H1 (cell line): ENCODE measurements around the gene RFFL. TPM values are rescaled to one million over a fixed set of nuclear protein-coding genes. Genes with fewer than 3 reads are reported as not detected.

Source experiments
- CTCF ChIA-PET: fragments of 300-600 bp; sonication (Branson Sonifier 250); formaldehyde crosslinking; loops from one replicate; lab custom pipeline; 2021; ENCODE audit not compliant: partially characterized antibody; lab: Charles Lee
- POLR2A ChIA-PET: fragments of 300-600 bp; sonication (Branson Sonifier 250); formaldehyde crosslinking; loops from one replicate; lab custom pipeline; 2021; ENCODE audit warnings: inconsistent platforms; ENCODE audit not compliant: partially characterized antibody; lab: Charles Lee
- DNase-seq, 2 experiments: peaks; one replicate each; pipeline versions ENCODE4 v3.0.0 to v3.0.0-alpha.2; 2010 to 2022; ENCODE audit warnings: low spot score in 2 of 2, low read depth in 1 of 2, mixed read lengths in 1 of 2
- FAIRE-seq: peaks from 2 replicates; lab custom pipeline; 2011; peaks lifted over from hg19 to GRCh38; lab: Jason Lieb, UNC
- H2AFZ ChIP-seq: 2 replicates; pipeline ENCODE4 v1.8.1; 2012; ENCODE audit warnings: low read length, inconsistent platforms
- H2AK5ac ChIP-seq: 2 replicates; pipeline ENCODE4 v1.6.1; 2013; ENCODE audit warnings: low read depth, low read length
- H2BK120ac ChIP-seq: replicated peaks from 2 replicates; pipeline ENCODE3; 2013; ENCODE audit warnings: low read depth, low read length, inconsistent platforms
- H2BK12ac ChIP-seq: 2 replicates; pipeline ENCODE4 v1.6.1; 2013; ENCODE audit warnings: low read depth, low read length
- H2BK15ac ChIP-seq: 2 replicates; pipeline ENCODE4 v1.6.1; 2013; ENCODE audit warnings: low read length
- H2BK20ac ChIP-seq: 2 replicates; pipeline ENCODE4 v1.6.1; 2013; ENCODE audit warnings: low read length
- H2BK5ac ChIP-seq: 2 replicates; pipeline ENCODE4 v1.6.1; 2013; ENCODE audit warnings: low read depth, low read length
- H3K14ac ChIP-seq: 2 replicates; pipeline ENCODE4 v1.6.1; 2013; ENCODE audit warnings: inconsistent platforms; ENCODE audit not compliant: insufficient read length
- H3K18ac ChIP-seq: 2 replicates; pipeline ENCODE4 v1.6.1; 2013; ENCODE audit warnings: low read length; ENCODE audit errors: extremely low read depth
- H3K23ac ChIP-seq: 2 replicates; pipeline ENCODE4 v1.6.1; 2013; ENCODE audit warnings: inconsistent platforms; ENCODE audit not compliant: insufficient read length
- H3K23me2 ChIP-seq: 2 replicates; pipeline ENCODE4 v1.6.1; 2013; ENCODE audit warnings: low read depth, low read length
- H3K27ac ChIP-seq: 2 replicates; pipeline ENCODE4 v1.6.1; 2011; ENCODE audit warnings: low read depth, low read length, inconsistent platforms
- H3K27me3 ChIP-seq, 4 experiments: replicated peaks in 1 of 4; 1 replicate in 1 of 4; 2 replicates in 3 of 4; pipeline versions ENCODE4 v1.6.1 to v1.8.1; 2011 to 2013; ENCODE audit warnings: low read length in 3 of 4, mild to moderate bottlenecking in 3 of 4, inconsistent platforms in 2 of 4, mixed read lengths in 2 of 4, moderate library complexity in 1 of 4; ENCODE audit not compliant: control insufficient read depth in 3 of 4, insufficient read depth in 3 of 4; ENCODE audit errors: extremely low read depth in 1 of 4
- H3K36me3 ChIP-seq, 4 experiments: 2 replicates each; pipeline versions ENCODE4 v1.6.1 to v1.8.1; 2011 to 2013; ENCODE audit warnings: mild to moderate bottlenecking in 4 of 4, low read length in 3 of 4, moderate library complexity in 2 of 4, control low read depth in 1 of 4, inconsistent platforms in 1 of 4; ENCODE audit not compliant: insufficient read depth in 4 of 4, control insufficient read depth in 2 of 4
- H3K4ac ChIP-seq: replicated peaks from 2 replicates; pipeline ENCODE3; 2013; ENCODE audit warnings: low read length, low read depth, mixed read lengths, inconsistent platforms; ENCODE audit not compliant: insufficient read length
- H3K4me1 ChIP-seq, 4 experiments: replicated peaks in 1 of 4; 1 replicate in 1 of 4; 2 replicates in 3 of 4; pipeline versions ENCODE4 v1.6.1 to v1.8.1; 2011 to 2013; ENCODE audit warnings: low read length in 3 of 4, inconsistent platforms in 2 of 4, mixed read lengths in 1 of 4; ENCODE audit not compliant: insufficient read depth in 4 of 4, control insufficient read depth in 3 of 4
- H3K4me2 ChIP-seq, 2 experiments: 2 replicates each; pipeline versions ENCODE4 v1.6.1 to v1.8.1; 2011 to 2013; ENCODE audit warnings: low read depth in 2 of 2, low read length in 2 of 2, control low read depth in 1 of 2, inconsistent platforms in 1 of 2, mild to moderate bottlenecking in 1 of 2; ENCODE audit not compliant: insufficient read depth in 1 of 2
- H3K4me3 ChIP-seq, 4 experiments: fragments of 200-600, 300-600 bp in 1 of 4; sonication (generic), shearing (Covaris generic), sonication (Bioruptor Twin) in 1 of 4; 2 replicates each; pipeline versions ENCODE4 v1.5.1 to v1.8.1; 2011 to 2016; ENCODE audit warnings: low read length in 4 of 4, low read depth in 3 of 4, control low read depth in 2 of 4, inconsistent platforms in 2 of 4, mild to moderate bottlenecking in 2 of 4, mixed read lengths in 1 of 4, moderate library complexity in 1 of 4; ENCODE audit not compliant: insufficient read depth in 2 of 4; ENCODE audit errors: extremely low read depth in 1 of 4
- H3K56ac ChIP-seq: replicated peaks from 2 replicates; pipeline ENCODE3; 2013; ENCODE audit warnings: low read depth, mild to moderate bottlenecking, mixed read lengths, low read length, inconsistent platforms; ENCODE audit not compliant: insufficient read length
- H3K79me1 ChIP-seq: 2 replicates; pipeline ENCODE4 v1.6.1; 2013; ENCODE audit warnings: low read depth, low read length, control low read depth
- H3K79me2 ChIP-seq, 2 experiments: 2 replicates each; pipeline versions ENCODE4 v1.6.1 to v1.8.1; 2012 to 2013; ENCODE audit warnings: low read length in 2 of 2, mild to moderate bottlenecking in 2 of 2, inconsistent platforms in 1 of 2; ENCODE audit not compliant: insufficient read depth in 2 of 2, control insufficient read depth in 1 of 2
- H3K9ac ChIP-seq, 4 experiments: replicated peaks in 1 of 4; 1 replicate in 1 of 4; 2 replicates in 3 of 4; pipeline versions ENCODE4 v1.6.1 to v1.8.1; 2011 to 2013; ENCODE audit warnings: low read depth in 3 of 4, low read length in 3 of 4, control low read depth in 2 of 4, mild to moderate bottlenecking in 2 of 4, moderate library complexity in 2 of 4, inconsistent platforms in 1 of 4; ENCODE audit errors: extremely low read depth in 1 of 4
- H3K9me3 ChIP-seq, 2 experiments: 2 replicates each; pipeline versions ENCODE4 v1.6.1 to v1.8.1; 2012 to 2013; ENCODE audit warnings: mild to moderate bottlenecking in 2 of 2, moderate library complexity in 2 of 2, control low read depth in 1 of 2, inconsistent platforms in 1 of 2, low read depth in 1 of 2, low read length in 1 of 2, mixed read lengths in 1 of 2; ENCODE audit not compliant: insufficient read depth in 2 of 2
- H4K20me1 ChIP-seq, 2 experiments: replicated peaks in 1 of 2; 2 replicates each; pipeline versions ENCODE3 to v1.8.1; 2011 to 2013; ENCODE audit warnings: inconsistent platforms in 2 of 2, low read length in 2 of 2, mild to moderate bottlenecking in 1 of 2; ENCODE audit not compliant: insufficient read depth in 2 of 2, control insufficient read depth in 1 of 2
- H4K5ac ChIP-seq: 2 replicates; pipeline ENCODE4 v1.6.1; 2013; ENCODE audit warnings: low read length, low read depth, mixed read lengths, inconsistent platforms; ENCODE audit not compliant: insufficient read length
- H4K8ac ChIP-seq: 2 replicates; pipeline ENCODE4 v1.8.0; 2013; ENCODE audit warnings: mild to moderate bottlenecking, moderate library complexity, low read length, inconsistent platforms; ENCODE audit not compliant: insufficient read depth; ENCODE audit errors: extremely low read depth
- H4K91ac ChIP-seq: replicated peaks from 2 replicates; pipeline ENCODE3; 2013; ENCODE audit warnings: low read length, mixed read lengths, inconsistent platforms; ENCODE audit not compliant: insufficient read length
- CHD1 ChIP-seq: IDR thresholded peaks from 2 replicates; pipeline ENCODE4 v1.6.1; 2012; ENCODE audit warnings: low read depth, low read length, improper control_type of control experiment
- EGR1 ChIP-seq: IDR thresholded peaks from 2 replicates; pipeline ENCODE4 v1.6.1; 2011; ENCODE audit warnings: low read depth, low read length, borderline replicate concordance
- POLR2A ChIP-seq, 2 experiments: IDR thresholded peaks; 1 replicate in 1 of 2; 2 replicates in 1 of 2; pipeline ENCODE4 v1.6.1; 2011; ENCODE audit warnings: low read depth in 2 of 2, low read length in 2 of 2, mild to moderate bottlenecking in 2 of 2; ENCODE audit errors: control extremely low read depth in 1 of 2
- RAD21 ChIP-seq, 2 experiments: IDR thresholded peaks in 1 of 2; conservative IDR thresholded peaks in 1 of 2; 2 replicates each; pipeline ENCODE4 v1.6.1; 2011; ENCODE audit warnings: low read depth in 2 of 2, low read length in 2 of 2, improper control_type of control experiment in 1 of 2, inconsistent platforms in 1 of 2, mild to moderate bottlenecking in 1 of 2, moderate library complexity in 1 of 2
- SP1 ChIP-seq: IDR thresholded peaks from 2 replicates; pipeline ENCODE4 v1.6.1; 2011; ENCODE audit warnings: low read depth, low read length
- SP4 ChIP-seq: IDR thresholded peaks from 2 replicates; pipeline ENCODE4 v1.6.1; 2012; ENCODE audit warnings: low read length, inconsistent platforms
- TAF7 ChIP-seq: optimal IDR thresholded peaks from 2 replicates; pipeline ENCODE3; 2011; ENCODE audit warnings: low read depth, mild to moderate bottlenecking, inconsistent platforms, low read length, moderate library complexity, borderline replicate concordance
- ZNF274 ChIP-seq: IDR thresholded peaks from 2 replicates; pipeline ENCODE4 v1.7.0; 2012; ENCODE audit warnings: low read length, borderline replicate concordance; ENCODE audit errors: extremely low read depth
- WGBS, 2 experiments: shearing (Covaris generic) in 1 of 2; methylation state at CpG; one replicate each; pipeline versions ENCODE4 v1.1.6 to v1.1.7; 2013 to 2015; ENCODE audit warnings: low lambda C conversion rate in 2 of 2, mixed read lengths in 2 of 2, inconsistent platforms in 1 of 2, low coverage in 1 of 2, missing lambda C conversion rate in 1 of 2; ENCODE audit not compliant: insufficient replicate concordance in 2 of 2, insufficient coverage in 1 of 2, insufficient read length in 1 of 2; ENCODE audit errors: extremely low coverage in 1 of 2, missing lambda C conversion rate in 1 of 2; 5-methylcytosine and 5-hydroxymethylcytosine counted together
- polyA plus RNA-seq, 7 experiments: library from polyadenylated mRNA; depleted of rRNA in 3 of 7; stranded (reverse) in 5 of 7; unstranded in 2 of 7; fragments of >200 nt in 5 of 7; fragments of 200-250 nt in 2 of 7; gene quantifications; 1 replicate in 5 of 7; 2 replicates in 1 of 7; 4 replicates in 1 of 7; pipeline versions ENCODE4 v1.2.1 to v1.2.3, GENCODE V29; 2011 to 2013; ENCODE audit warnings: missing spikeins in 2 of 7, mixed read lengths in 2 of 7
- total RNA-seq: library from RNA; stranded (reverse); fragmentation: NEBNext Ultra II Directional; extraction: Animal tissue kit (Norgen Biotek cat#: 25700); gene quantifications from 2 replicates; pipeline ENCODE4 v1.2.1, GENCODE V29; 2021

Gene RFFL
- total and polyA plus RNA-seq, 2 of the 8 experiments (the other 6 are each of a cell fraction or from before 2014, with no cell fraction given) = 14.0 to 24.5 TPM

DNA sequence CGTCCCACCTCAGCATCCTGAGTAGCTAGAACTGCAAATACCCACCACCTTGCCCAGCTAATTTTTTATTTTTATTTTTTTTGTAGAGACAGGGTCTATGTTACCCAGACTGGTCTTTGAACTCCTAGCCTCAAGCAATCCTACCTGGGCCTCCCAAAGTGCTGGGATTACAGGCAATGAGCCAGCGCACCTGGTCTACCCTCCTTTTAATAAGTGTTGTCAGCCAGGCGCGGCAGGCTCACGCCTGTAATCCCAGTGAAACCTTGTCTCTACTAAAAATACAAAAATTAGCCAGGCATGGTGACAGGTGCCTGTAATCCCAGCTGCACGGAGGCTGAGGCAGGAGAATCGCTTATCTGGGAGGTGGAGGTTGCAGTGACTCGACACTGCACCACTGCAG lies 19.3 kb downstream of the RFFL start:
- Histone ChIP-seq H4K20me1 (peaks cover 0 to 2% of the 10 kb centered on the region in 2 experiments), H3K23me2 (no peaks in the 10 kb centered on the region; the same call in 1 of the 2 replicates), H3K79me2 (no peaks in the 10 kb centered on the region), H3K79me1 (no peaks in the 10 kb centered on the region), H3K14ac (no peak overlapping the region), H3K9ac (no peak overlapping the region), H2AFZ (no peak overlapping the region), H2BK12ac (no peak overlapping the region), H3K36me3 (no peaks in the 10 kb centered on the region), H2BK15ac (no peak overlapping the region), H3K4ac (no peak overlapping the region), H2BK5ac (no peak overlapping the region), H3K27ac (no peak overlapping the region), H4K91ac (no peak overlapping the region), H4K5ac (no peak overlapping the region), H2BK120ac (no peak overlapping the region), H2AK5ac (no peak overlapping the region), H3K4me3 (no peak overlapping the region), H2BK20ac (no peak overlapping the region), H3K27me3 (no peaks in the 10 kb centered on the region), H3K4me2 (no peak overlapping the region), H4K8ac (no peak overlapping the region), H3K18ac (no peak overlapping the region), H3K9me3 (no peaks in the 10 kb centered on the region), H3K56ac (no peak overlapping the region), H3K4me1 (no peaks in the 10 kb centered on the region), H3K23ac (no peak overlapping the region)
- ChIA-PET POLR2A (interaction anchor here (2.0 kb wide), 1 partner anchor 19 kb away, joined by 9 read pairs; the partner anchor contains the start of gene RFFL), CTCF (interaction anchor here (0.8 kb wide), 1 partner anchor 75 kb away, joined by 3 read pairs; no protein-coding TSS in a partner anchor)
- WGBS, 2 experiments = 94% methylated on average over 8 of the region's 8 CpGs; no CpG with 5 or more reads in 1 of the 2 experiments
- no peak for FAIRE-seq
- no peak for TF ChIP-seq CHD1
- TF ChIP-seq TAF7 = no peak
- TF ChIP-seq RAD21 (IDR thresholded peaks at IDR 0.05 in 1 of 2, conservative IDR thresholded peaks at IDR 0.05 in 1 of 2; ENCODE audit: low read depth in 2 of 2, low read length in 2 of 2) = no peak
- TF ChIP-seq POLR2A (IDR thresholded peaks at IDR 0.05; ENCODE audit: control extremely low read depth in 1 of 2, low read depth in 2 of 2, low read length in 2 of 2) = no peak
- TF ChIP-seq SP1 = no peak
- no peak for TF ChIP-seq EGR1
- TF ChIP-seq ZNF274 = no peak
- TF ChIP-seq SP4 = no peak
- DNase-seq = no peak
